Activated B cell treated with CpG ODN at 0.5 μM for 24 hours (primary cell): ENCODE measurements around the gene CADM3. TPM values are rescaled to one million over a fixed set of nuclear protein-coding genes. Genes with fewer than 3 reads are reported as not detected.

Experiments used
- ATAC-seq: fragments of 200-7000 bp; cut with Tn5 transposase; one replicate; pipeline ENCODE4 v1.10.0; 2021; ENCODE audit warnings: low read depth, mild to moderate bottlenecking, moderate library complexity
- CTCF ChIA-PET: fragments of 350-600 bp; sonication (Branson Sonifier 250); formaldehyde crosslinking; loops from one replicate; lab custom pipeline; 2021; ENCODE audit warnings: antibody characterized with exemption; lab: Charles Lee
- POLR2A ChIA-PET: fragments of 350-600 bp; sonication (Branson Sonifier 250); formaldehyde crosslinking; loops from one replicate; lab custom pipeline; 2021; ENCODE audit warnings: antibody characterized with exemption; lab: Charles Lee
- DNase-seq: peaks from one replicate; pipeline ENCODE4 v3.0.0; 2022
- H3K27ac Mint-ChIP-seq: one replicate; pipeline ENCODE4 v1.8.0; 2020; ENCODE audit warnings: mixed read lengths
- H3K27me3 Mint-ChIP-seq: one replicate; pipeline ENCODE4 v1.8.0; 2021; ENCODE audit warnings: mixed read lengths
- H3K36me3 Mint-ChIP-seq: one replicate; pipeline ENCODE4 v1.8.0; 2021; ENCODE audit warnings: low read depth, mixed read lengths
- H3K4me1 Mint-ChIP-seq: one replicate; pipeline ENCODE4 v1.8.0; 2021; ENCODE audit warnings: mixed read lengths
- H3K4me3 Mint-ChIP-seq: one replicate; pipeline ENCODE4 v1.8.0; 2020; ENCODE audit warnings: mild to moderate bottlenecking, mixed read lengths
- H3K9me3 Mint-ChIP-seq: one replicate; pipeline ENCODE4 v1.8.0; 2020; ENCODE audit warnings: mixed read lengths
- intact Hi-C: fragments of 100-400 bp; cut with micrococcal nuclease; formaldehyde crosslinking; loops from one replicate; pipeline ENCODE4 v1.15.1; 2024
- total RNA-seq: library from RNA; stranded (reverse); gene quantifications from 2 replicates; pipeline ENCODE4 v1.2.3, GENCODE V29; 2022
- TF ChIP-seq, protein P1 (sequence below): fragments of 200-600 bp; IDR thresholded peaks from one replicate; pipeline ENCODE4 v1.8.0; 2022; ENCODE audit warnings: antibody characterized with exemption, mild to moderate bottlenecking

The CADM3 gene
- total RNA-seq, 1 donor from 2014 or later = 0.84 TPM

- intact Hi-C loops = loop anchor here (2.0 kb wide), 1 partner anchor 14 kb away; no protein-coding TSS in a partner anchor
- no peaks in the 10 kb centered on the region for H3K36me3 Mint-ChIP-seq
- ChIA-PET CTCF (interaction anchor here (1.4 kb wide), 1 partner anchor 9 kb away, joined by 3 read pairs; no protein-coding TSS in a partner anchor), POLR2A (interaction anchor here (1.4 kb wide), 1 partner anchor 12 kb away, joined by 3 read pairs; no protein-coding TSS in a partner anchor)
- peak overlapping the region; percentile 88 for H3K4me3 Mint-ChIP-seq
- H3K27me3 Mint-ChIP-seq = peaks cover 3% of the 10 kb centered on the region
- peak overlapping the region; percentile 38 for H3K27ac Mint-ChIP-seq
- DNase-seq (no peak), ATAC-seq (no peak)
- no peaks in the 10 kb centered on the region for H3K9me3 Mint-ChIP-seq
- H3K4me1 Mint-ChIP-seq = peaks cover 52% of the 10 kb centered on the region
- TF ChIP-seq, protein P1, sequence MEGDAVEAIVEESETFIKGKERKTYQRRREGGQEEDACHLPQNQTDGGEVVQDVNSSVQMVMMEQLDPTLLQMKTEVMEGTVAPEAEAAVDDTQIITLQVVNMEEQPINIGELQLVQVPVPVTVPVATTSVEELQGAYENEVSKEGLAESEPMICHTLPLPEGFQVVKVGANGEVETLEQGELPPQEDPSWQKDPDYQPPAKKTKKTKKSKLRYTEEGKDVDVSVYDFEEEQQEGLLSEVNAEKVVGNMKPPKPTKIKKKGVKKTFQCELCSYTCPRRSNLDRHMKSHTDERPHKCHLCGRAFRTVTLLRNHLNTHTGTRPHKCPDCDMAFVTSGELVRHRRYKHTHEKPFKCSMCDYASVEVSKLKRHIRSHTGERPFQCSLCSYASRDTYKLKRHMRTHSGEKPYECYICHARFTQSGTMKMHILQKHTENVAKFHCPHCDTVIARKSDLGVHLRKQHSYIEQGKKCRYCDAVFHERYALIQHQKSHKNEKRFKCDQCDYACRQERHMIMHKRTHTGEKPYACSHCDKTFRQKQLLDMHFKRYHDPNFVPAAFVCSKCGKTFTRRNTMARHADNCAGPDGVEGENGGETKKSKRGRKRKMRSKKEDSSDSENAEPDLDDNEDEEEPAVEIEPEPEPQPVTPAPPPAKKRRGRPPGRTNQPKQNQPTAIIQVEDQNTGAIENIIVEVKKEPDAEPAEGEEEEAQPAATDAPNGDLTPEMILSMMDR = no peak
These were observed 15.6 kb downstream of the CADM3 start for GRCh38 chr1:159187033-159187432.

DNA sequence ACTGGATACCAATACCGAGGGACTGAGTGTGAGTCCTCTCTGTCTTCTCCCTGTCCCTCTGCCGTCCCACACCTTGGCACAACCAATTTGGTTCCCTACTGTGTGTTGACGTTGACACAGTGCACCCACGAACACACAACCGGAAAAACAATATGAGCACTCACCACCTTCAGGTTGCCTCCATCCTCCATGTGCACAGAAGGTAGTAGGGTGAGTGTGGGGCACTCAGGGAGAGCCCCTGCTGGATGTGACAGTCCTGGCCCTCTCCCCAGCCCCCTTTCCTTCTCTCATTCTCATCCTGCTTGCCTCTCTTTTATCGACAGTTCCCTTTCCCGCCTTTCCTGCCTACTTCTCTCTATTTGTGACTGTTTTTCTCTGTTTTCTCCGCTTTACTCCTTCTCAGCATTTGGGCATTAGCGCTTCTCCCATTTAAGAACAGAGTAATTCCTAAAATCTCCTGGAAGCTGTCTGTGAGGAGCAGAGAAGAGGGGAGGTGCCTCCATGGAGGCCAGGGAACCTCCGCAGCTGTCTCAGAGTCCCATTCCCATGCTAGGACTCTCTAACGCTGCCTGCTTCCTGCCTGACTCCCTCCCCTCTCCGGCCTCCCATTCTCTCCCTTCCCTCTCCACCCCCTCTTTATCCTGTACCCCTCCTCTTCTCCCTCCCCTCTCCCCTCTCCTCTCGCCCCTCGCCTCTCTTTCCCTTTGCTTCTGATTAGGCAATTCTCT is 16.4 kb downstream of the CADM3 start:
- Mint-ChIP-seq H3K9me3 (no peaks in the 10 kb centered on the region), H3K4me3 (peak overlapping the region; percentile 88), H3K27me3 (peaks cover 3% of the 10 kb centered on the region), H3K36me3 (no peaks in the 10 kb centered on the region), H3K4me1 (peaks cover 52% of the 10 kb centered on the region), H3K27ac (peak overlapping the region; percentile 91)
- DNase-seq (no peak), ATAC-seq (peak; percentile 12)
- ChIA-PET POLR2A (interaction anchor here (0.7 to 1.4 kb wide), 2 partner anchors 10 to 13 kb away, joined by 3 read pairs; no protein-coding TSS in a partner anchor), CTCF (interaction anchor here (0.7 to 1.6 kb wide), 5 partner anchors 8 to 26 kb away, joined by 3 to 5 read pairs (median 3); no protein-coding TSS in a partner anchor)
- intact Hi-C loops = loop anchor here (2.0 kb wide), 1 partner anchor 15 kb away; no protein-coding TSS in a partner anchor
- TF ChIP-seq, protein P1 = no peak

- ATAC-seq (peak; percentile 99), DNase-seq (peak; percentile 64)
- CTCF ChIA-PET = interaction anchor here (0.7 to 1.6 kb wide), 4 partner anchors 8 to 27 kb away, joined by 3 to 5 read pairs (median 4); no protein-coding TSS in a partner anchor
- Mint-ChIP-seq H3K27me3 (peaks cover 3% of the 10 kb centered on the region), H3K9me3 (no peaks in the 10 kb centered on the region), H3K27ac (peak overlapping the region; percentile 91), H3K4me1 (peaks cover 49% of the 10 kb centered on the region), H3K36me3 (no peaks in the 10 kb centered on the region), H3K4me3 (peak overlapping the region; percentile 88)
- TF ChIP-seq, protein P1 = no peak
- intact Hi-C loops = no loop called here
- POLR2A ChIA-PET = interaction anchor here (0.7 to 1.4 kb wide), 2 partner anchors 10 to 14 kb away, joined by 3 read pairs; no protein-coding TSS in a partner anchor
These were observed 17.0 kb downstream of the CADM3 start for GRCh38 chr1:159188375-159188788.

- H3K4me1 Mint-ChIP-seq = peaks cover 43% of the 10 kb centered on the region
- intact Hi-C loops = no loop called here
- ChIA-PET POLR2A (no interaction called here), CTCF (no interaction called here)
- no peaks in the 10 kb centered on the region for H3K9me3 Mint-ChIP-seq
- no peaks in the 10 kb centered on the region for H3K36me3 Mint-ChIP-seq
- H3K4me3 Mint-ChIP-seq = no peak overlapping the region
- DNase-seq = no peak
- H3K27ac Mint-ChIP-seq = no peak overlapping the region
- peaks cover 3% of the 10 kb centered on the region for H3K27me3 Mint-ChIP-seq
- ATAC-seq = no peak
- TF ChIP-seq, protein P1 = no peak
These were observed 19.0 kb downstream of the CADM3 start for GRCh38 chr1:159190441-159190840.

- H3K36me3 Mint-ChIP-seq = no peaks in the 10 kb centered on the region
- no peaks in the 10 kb centered on the region for H3K9me3 Mint-ChIP-seq
- peaks cover 17% of the 10 kb centered on the region for H3K27me3 Mint-ChIP-seq
- ATAC-seq = no peak
- TF ChIP-seq, protein P1 = no peak
- H3K27ac Mint-ChIP-seq = no peak overlapping the region
- DNase-seq = no peak
- POLR2A ChIA-PET = no interaction called here
- no peaks in the 10 kb centered on the region for H3K4me1 Mint-ChIP-seq
- no peak overlapping the region for H3K4me3 Mint-ChIP-seq
- CTCF ChIA-PET = interaction anchor here (0.7 to 6.1 kb wide), 7 partner anchors 8 to 64 kb away, joined by 3 to 60 read pairs (median 4); no protein-coding TSS in a partner anchor
- intact Hi-C loops = no loop called here
These were observed 25.1 kb downstream of the CADM3 start for GRCh38 chr1:159196543-159196942.
